ENCODE measurements around the gene IFT172. TPM values are rescaled to one million over a fixed set of nuclear protein-coding genes. Genes with fewer than 3 reads are reported as not detected.

The IFT172 gene
- total RNA-seq, 2 experiments from 2014 or later = 13.9 to 26.8 TPM

DNA sequence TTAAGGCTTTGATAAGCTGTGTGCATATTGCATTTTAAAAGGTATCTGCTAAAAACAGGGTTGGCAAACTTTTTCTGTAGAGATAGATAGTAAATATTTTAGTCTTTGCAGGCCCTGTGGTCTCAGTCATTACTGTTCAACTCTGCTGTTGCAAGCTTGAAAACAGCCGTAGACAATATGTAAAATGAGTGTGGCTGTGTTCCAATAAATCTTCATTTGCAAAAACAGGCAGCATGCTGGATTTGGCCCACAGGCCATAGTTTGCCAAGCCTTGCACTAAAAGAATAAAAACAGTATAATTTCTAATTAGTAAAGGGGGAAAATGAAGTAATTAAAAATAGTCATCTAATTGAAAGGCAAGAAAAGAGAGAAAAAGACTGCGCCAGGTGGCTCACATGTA, 42.4 kb upstream of the IFT172 start:
- POLR2A ChIA-PET = no interaction called here
- H3K9me3 ChIP-seq (ENCODE audit: low read length) = no peaks in the 10 kb centered on the region
- TF ChIP-seq EZH2phosphoT487 (IDR thresholded peaks at IDR 0.05; ENCODE audit: borderline replicate concordance, low read depth, low read length) = no peak
- TF ChIP-seq, protein P1, sequence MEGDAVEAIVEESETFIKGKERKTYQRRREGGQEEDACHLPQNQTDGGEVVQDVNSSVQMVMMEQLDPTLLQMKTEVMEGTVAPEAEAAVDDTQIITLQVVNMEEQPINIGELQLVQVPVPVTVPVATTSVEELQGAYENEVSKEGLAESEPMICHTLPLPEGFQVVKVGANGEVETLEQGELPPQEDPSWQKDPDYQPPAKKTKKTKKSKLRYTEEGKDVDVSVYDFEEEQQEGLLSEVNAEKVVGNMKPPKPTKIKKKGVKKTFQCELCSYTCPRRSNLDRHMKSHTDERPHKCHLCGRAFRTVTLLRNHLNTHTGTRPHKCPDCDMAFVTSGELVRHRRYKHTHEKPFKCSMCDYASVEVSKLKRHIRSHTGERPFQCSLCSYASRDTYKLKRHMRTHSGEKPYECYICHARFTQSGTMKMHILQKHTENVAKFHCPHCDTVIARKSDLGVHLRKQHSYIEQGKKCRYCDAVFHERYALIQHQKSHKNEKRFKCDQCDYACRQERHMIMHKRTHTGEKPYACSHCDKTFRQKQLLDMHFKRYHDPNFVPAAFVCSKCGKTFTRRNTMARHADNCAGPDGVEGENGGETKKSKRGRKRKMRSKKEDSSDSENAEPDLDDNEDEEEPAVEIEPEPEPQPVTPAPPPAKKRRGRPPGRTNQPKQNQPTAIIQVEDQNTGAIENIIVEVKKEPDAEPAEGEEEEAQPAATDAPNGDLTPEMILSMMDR (conservative IDR thresholded peaks at IDR 0.05; ENCODE audit: low read length) = no peak
- CTCF ChIA-PET (ENCODE audit: unreplicated experiment) = no interaction called here
- no peaks in the 10 kb centered on the region for H3K9me2 ChIP-seq (ENCODE audit: insufficient read depth, low read length)
- intact Hi-C loops (cut with micrococcal nuclease; ENCODE audit: unreplicated experiment) = no loop called here
- no peak overlapping the region for H3K4me2 ChIP-seq (ENCODE audit: low read length)
- no peaks in the 10 kb centered on the region for H3K4me1 ChIP-seq (ENCODE audit: insufficient read depth, low read length, poor library complexity, severe bottlenecking)
- no peak for DNase-seq (ENCODE audit: low spot score)
- H3K4me3 ChIP-seq (ENCODE audit: low read depth, low read length, poor library complexity, severe bottlenecking) = no peak overlapping the region
- no peaks in the 10 kb centered on the region for H3K79me2 ChIP-seq (ENCODE audit: insufficient read depth, low read depth, low read length)
- H2AFZ ChIP-seq (ENCODE audit: low read length) = no peak overlapping the region
- H4K20me1 ChIP-seq (ENCODE audit: insufficient read depth, low read length) = no peaks in the 10 kb centered on the region
- no TSS peak for BruUV-seq (replicated peaks)
- H3K27ac ChIP-seq (ENCODE audit: low read depth, low read length, poor library complexity, severe bottlenecking) = no peak overlapping the region
- H3K36me3 ChIP-seq (ENCODE audit: insufficient read depth, low read length) = no peaks in the 10 kb centered on the region

DNA sequence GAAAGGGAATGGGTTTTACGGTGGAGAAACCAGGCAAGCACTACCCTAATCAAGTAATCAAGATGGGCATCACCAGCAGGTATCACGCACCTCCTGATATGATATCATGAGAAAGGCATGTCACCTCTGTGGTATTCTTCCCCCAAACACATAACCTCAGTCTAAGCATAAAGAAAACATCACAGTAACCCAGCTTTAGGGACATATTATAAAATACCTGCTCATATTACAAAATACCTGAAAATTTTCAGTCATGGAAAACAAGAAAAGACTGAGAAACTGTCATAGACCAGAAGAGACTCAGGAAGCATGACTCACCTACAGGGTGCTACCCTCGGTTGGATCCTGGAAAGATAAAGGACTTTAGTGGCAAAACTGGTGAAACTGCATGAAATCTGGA, 37.6 kb upstream of the IFT172 start:
- Histone ChIP-seq H2AFZ (ENCODE audit: low read length) (no peak overlapping the region), H3K36me3 (ENCODE audit: insufficient read depth, low read length) (no peaks in the 10 kb centered on the region), H3K4me2 (ENCODE audit: low read length) (no peak overlapping the region), H3K9me2 (ENCODE audit: insufficient read depth, low read length) (no peaks in the 10 kb centered on the region), H3K4me1 (ENCODE audit: insufficient read depth, low read length, poor library complexity, severe bottlenecking) (no peaks in the 10 kb centered on the region), H3K9me3 (ENCODE audit: low read length) (no peaks in the 10 kb centered on the region), H3K27ac (ENCODE audit: low read depth, low read length, poor library complexity, severe bottlenecking) (no peak overlapping the region), H3K79me2 (ENCODE audit: insufficient read depth, low read depth, low read length) (no peaks in the 10 kb centered on the region), H3K4me3 (ENCODE audit: low read depth, low read length, poor library complexity, severe bottlenecking) (no peak overlapping the region), H4K20me1 (ENCODE audit: insufficient read depth, low read length) (no peaks in the 10 kb centered on the region)
- POLR2A ChIA-PET = interaction anchor here (0.6 kb wide), 1 partner anchor 186 kb away, joined by 4 read pairs; no protein-coding TSS in a partner anchor
- no peak for DNase-seq (ENCODE audit: low spot score)
- intact Hi-C loops (cut with micrococcal nuclease; ENCODE audit: unreplicated experiment) = no loop called here
- CTCF ChIA-PET (ENCODE audit: unreplicated experiment) = no interaction called here
- no peak for TF ChIP-seq EZH2phosphoT487 (IDR thresholded peaks at IDR 0.05; ENCODE audit: borderline replicate concordance, low read depth, low read length)
- TF ChIP-seq, protein P1 (conservative IDR thresholded peaks at IDR 0.05; ENCODE audit: low read length) = no peak
- no TSS peak for BruUV-seq (replicated peaks)

DNA sequence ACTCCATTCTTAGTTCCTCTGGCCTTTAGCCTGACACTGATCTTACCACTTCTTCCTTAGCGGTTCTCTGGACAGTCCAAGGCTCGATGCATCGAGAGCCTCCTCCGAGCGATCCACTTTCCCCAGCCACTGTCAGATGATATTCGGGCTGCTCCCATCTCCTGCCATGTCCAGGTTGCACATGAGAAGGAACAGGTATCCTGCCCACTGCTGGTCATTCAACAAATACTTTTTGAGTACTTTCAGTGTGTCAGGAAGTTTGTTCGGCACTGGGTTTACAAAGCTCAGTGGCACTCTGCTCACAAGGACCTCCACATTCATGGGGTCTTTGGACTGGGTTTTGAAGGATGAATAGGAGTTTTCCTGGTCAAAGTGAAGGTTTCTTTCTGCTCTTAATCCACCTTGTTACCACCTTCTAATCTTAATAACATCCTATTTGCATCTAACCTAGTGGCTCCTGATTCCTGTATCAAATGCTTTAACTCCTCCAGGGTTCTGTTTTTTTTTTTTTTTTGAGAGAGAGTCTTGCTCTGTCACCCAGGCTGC, 32.9 kb upstream of the IFT172 start:
- no peak for TF ChIP-seq EZH2phosphoT487 (IDR thresholded peaks at IDR 0.05; ENCODE audit: borderline replicate concordance, low read depth, low read length)
- TF ChIP-seq, protein P1 (conservative IDR thresholded peaks at IDR 0.05; ENCODE audit: low read length) = no peak
- POLR2A ChIA-PET = no interaction called here
- intact Hi-C loops (cut with micrococcal nuclease; ENCODE audit: unreplicated experiment) = no loop called here

More for the DNA sequence above, 32.9 kb upstream of the IFT172 start:
- H3K79me2 ChIP-seq (ENCODE audit: insufficient read depth, low read depth, low read length) = no peaks in the 10 kb centered on the region
- H3K36me3 ChIP-seq (ENCODE audit: insufficient read depth, low read length) = no peaks in the 10 kb centered on the region
- H3K4me1 ChIP-seq (ENCODE audit: insufficient read depth, low read length, poor library complexity, severe bottlenecking) = no peaks in the 10 kb centered on the region
- H3K9me3 ChIP-seq (ENCODE audit: low read length) = no peaks in the 10 kb centered on the region
- H3K9me2 ChIP-seq (ENCODE audit: insufficient read depth, low read length) = no peaks in the 10 kb centered on the region
- no peaks in the 10 kb centered on the region for H4K20me1 ChIP-seq (ENCODE audit: insufficient read depth, low read length)
- H2AFZ ChIP-seq (ENCODE audit: low read length) = no peak overlapping the region
- H3K27ac ChIP-seq (ENCODE audit: low read depth, low read length, poor library complexity, severe bottlenecking) = no peak overlapping the region
- DNase-seq (ENCODE audit: low spot score) = no peak
- H3K4me3 ChIP-seq (ENCODE audit: low read depth, low read length, poor library complexity, severe bottlenecking) = no peak overlapping the region
- no TSS peak for BruUV-seq (replicated peaks)
- CTCF ChIA-PET (ENCODE audit: unreplicated experiment) = no interaction called here
- H3K4me2 ChIP-seq (ENCODE audit: low read length) = no peak overlapping the region

Measured in OCI-LY7 (cell line).